GM19099 (cell line): ENCODE results near the gene MMS19.

Experiments
- POLR2A ChIP-seq: IDR thresholded peaks from 3 replicates; pipeline ENCODE4 v1.6.1; 2011; ENCODE audit warnings: low read depth; ENCODE audit not compliant: insufficient read length; ENCODE audit errors: extremely low read depth

Gene MMS19

GRCh38 chr10:97497572-97498075 lies 598 bp downstream of the MMS19 start:
- TF ChIP-seq POLR2A, result peak; percentile 66

DNA sequence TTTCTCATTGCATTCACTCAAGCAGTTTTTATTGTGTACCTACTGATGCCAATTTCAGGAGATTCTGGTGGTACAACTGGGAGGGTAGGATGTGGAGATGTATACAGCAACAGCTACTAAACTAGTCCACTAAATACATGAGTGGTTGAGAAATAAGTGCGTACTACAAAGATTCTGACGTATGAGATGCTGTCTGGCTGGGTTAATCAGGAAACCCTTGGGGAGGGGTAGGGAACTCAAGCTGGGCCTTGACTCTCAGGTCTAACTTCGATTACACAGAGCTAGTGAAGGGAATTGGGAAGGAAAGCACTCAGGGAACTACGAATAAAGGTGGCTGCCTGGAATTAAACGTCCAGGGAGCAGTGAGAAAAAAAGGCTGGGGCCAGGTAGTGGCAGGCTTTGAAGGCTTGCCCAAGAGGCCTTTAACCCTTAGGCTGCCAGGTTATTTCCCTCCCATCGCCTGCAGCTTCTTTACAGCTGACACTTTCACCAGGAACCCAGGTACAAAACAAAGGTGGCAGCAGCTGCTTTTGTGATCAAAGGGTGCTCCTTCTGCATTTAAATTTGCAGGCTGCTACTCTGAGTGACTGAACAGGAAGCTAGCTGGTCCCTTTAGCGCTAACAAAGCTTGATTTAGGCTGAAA lies 3.2 kb downstream of the MMS19 start:
- TF ChIP-seq POLR2A, result no peak

DNA sequence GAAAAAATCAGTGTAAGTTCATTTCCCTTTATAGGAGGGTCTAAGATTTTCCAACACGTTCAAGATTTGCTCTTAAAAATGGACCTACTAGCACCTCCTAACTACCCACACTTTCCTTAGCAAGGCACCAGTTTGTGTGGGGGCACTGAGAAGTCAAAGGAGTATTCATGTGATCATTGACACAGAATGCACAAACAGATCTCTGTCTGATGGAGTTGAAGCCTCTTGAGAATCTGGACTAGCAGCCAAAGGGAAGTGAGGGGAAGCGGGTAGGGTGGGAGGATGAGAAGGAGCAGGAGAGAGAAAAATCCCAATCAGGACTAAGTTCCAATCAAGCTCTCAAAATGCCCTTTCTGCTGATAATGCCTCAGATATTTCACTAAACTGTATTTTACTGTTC lies 4.1 kb downstream of the MMS19 start:
- TF ChIP-seq POLR2A, result no peak

GRCh38 chr10:97490592-97490991 lies 7.6 kb downstream of the MMS19 start:
- TF ChIP-seq POLR2A, result no peak

DNA sequence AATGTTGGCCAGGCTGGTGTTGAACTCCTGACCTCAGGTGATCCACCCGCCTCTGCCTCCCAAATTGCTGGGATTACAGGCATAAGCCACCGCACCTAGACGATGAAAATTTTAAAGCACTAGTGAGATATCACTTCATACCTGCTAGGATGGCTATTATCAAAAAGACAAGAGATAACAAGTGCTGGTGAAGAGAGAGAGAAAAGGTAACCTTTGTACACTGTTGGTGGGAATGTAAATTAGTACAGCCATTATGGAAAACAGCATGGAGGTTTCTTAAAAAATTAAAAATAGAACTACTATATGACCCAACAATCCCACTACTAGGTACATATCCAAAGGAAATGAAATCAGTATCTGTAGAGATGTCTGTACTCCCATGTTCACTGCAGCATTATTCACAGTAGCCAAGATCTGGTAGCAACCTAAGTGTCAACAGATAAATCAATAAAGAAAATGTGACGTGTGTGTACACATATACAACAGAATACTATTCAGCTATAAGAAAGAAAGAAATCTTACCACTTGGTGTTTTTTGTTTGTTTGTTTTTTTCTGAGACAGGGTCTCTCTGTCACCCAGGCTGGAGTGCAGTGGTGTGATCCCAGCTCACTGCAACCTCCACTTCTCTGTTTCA lies 12.5 kb downstream of the MMS19 start:
- no peak for TF ChIP-seq POLR2A

DNA sequence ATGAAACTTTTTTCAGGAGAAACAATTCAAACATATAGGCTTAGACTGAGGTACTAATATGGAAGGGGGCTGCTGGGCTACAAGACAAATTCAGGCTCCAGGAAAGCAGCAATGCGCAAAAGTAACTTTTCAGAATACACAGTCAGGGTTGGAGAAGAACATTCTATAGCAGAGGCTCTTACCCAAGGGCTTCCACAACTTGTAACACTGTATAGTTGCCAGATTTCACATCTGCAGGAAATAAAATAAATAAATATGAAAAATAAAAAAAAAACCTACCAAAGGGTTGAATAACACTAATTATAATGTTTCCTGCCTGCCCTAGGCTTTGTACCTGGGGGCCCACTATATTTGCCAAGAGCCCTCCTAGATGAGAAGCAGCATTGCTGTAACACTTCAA lies 14.3 kb downstream of the MMS19 start:
- no peak for TF ChIP-seq POLR2A

DNA sequence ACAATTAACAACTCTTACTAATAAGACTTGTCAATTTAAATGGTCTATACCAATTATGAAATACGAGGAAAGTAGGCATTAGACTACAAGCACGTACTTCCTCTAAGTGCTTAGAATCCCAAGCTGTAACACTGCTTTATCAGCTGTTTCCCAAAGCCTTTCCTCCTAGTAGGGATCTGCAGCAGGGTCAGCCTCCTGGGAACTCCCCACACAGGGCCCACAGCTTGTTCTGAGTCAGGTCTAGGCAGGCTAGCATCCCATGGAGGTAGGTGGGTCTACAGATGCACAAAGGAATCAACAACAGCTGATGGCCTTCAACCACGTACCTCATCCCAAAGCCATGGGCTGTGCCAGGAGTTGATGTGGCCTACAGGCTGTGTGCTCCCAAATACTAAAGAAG lies 14.7 kb downstream of the MMS19 start:
- TF ChIP-seq POLR2A, result no peak

DNA sequence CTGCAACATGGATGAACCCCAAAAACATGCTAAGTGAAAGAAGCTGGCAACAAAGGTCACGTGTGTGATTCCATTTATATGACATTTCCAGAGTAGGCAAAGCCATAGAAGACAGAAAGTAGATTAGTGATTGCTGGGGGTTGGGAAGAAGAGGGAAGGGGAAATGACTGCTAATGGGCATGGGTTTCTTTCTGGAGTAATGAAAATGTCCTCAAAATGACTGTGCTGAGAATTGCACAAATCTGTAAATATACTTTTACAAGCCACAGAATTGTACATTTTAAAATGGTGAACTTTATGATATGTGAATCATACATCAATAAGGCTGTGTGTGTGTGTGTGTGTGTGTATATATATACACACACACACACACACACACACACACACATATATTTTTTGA lies 15.8 kb downstream of the MMS19 start:
- no peak for TF ChIP-seq POLR2A

DNA sequence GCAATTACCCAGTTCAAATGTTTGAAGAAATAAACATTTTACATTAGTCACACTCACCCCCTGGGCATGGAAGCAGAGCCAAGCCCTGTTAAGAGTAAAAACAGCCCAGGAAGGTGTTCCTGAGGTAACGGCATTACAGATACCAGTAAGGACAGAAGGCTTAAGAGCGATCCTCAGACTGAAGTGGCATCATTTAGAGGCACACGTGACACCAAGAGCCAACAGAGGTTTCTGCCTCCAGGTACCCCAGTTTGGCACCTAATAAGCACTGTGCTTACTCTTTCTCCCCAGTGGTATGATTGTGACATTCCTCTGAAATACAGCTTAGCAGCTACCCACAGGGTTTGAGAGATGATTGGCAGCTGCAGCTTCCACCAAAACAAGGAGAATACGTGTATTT lies 17.2 kb downstream of the MMS19 start:
- no peak for TF ChIP-seq POLR2A

DNA sequence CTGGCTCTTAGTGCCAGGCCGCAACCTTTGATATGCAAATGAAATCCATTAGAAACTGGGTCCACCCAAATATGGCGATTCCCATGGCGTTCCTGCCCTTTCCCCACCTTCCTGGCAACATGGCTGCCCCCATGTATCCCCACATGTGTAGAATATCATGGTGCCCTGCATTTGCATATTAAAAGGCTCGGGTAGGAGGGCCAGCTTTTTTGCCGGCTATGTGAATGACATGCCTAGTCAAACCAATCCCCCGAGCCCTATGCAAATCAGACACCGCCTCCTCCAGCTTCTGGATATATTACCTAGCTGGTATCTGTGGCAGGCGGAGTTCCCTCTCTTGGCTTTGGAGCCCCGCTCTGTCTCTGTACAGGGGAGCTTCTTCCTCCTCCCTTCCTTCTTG lies 18.3 kb downstream of the MMS19 start:
- TF ChIP-seq POLR2A, result no peak

DNA sequence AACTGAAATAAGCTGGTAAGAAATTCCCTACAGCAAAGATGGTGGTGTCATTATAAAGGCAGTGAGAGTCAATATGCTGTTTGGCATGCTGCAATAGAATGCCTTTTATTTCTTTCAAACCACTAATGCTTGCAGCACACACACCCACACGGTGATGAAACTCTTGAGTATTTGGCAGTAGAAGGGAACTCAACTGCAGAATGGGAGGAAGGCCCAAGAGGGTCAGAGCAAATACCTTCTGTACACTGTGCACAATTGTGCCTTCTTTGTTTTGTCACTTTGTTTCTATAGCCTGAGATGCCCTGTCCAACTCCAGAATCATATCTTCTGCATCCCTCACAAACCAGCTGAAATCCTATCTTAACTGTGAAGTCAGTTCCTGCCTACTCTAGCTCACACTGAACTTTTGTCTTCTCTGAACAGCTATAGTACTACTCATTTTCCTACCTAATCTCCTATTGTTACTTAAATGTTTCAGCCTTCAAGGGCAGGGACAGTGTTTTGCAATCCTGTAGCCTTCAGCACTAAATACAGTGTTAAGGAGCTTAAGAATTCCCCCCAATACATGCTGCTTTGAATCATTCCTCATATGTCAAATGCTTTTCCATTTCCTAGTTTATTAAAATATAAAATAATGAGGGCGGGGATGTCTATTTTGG lies 22.2 kb downstream of the MMS19 start:
- no peak for TF ChIP-seq POLR2A

DNA sequence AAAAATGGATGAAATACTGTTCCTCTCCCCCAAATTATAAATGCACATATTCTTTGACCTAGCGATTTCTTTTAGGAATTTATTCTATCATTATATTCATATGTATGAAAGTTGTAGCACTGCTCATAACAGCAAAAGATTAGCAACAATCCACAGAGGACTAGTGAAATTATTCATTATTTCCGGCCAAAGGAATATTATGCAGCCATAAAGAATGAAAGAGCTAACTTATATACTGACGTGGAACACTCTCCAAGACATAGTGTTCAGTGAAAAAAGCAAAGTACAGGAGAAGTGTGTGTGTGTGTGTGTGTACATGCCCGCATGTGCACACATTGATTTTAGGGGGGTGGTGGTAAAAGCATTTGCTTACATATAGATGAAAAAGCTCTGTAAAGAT lies 23.3 kb downstream of the MMS19 start:
- no peak for TF ChIP-seq POLR2A

DNA sequence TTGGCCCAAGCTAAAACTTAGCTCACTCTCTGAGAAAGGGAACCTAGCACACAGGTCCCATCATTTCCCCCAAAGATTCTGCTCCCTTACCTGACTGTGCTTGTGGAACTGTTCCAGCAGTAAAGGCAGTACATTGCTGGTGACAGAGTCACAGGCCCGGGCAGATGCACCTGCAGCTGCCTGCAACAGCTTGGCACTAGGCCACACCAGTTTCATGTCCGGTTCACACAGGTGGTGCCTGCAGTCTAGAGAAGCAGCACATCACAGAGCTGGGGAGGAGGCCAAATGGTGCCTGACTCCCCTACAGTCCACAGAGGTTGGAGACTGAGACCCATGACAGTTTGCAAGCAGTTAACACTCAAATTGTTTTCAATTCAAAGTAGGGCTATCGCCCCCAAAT lies 30.1 kb downstream of the MMS19 start:
- no peak for TF ChIP-seq POLR2A

DNA sequence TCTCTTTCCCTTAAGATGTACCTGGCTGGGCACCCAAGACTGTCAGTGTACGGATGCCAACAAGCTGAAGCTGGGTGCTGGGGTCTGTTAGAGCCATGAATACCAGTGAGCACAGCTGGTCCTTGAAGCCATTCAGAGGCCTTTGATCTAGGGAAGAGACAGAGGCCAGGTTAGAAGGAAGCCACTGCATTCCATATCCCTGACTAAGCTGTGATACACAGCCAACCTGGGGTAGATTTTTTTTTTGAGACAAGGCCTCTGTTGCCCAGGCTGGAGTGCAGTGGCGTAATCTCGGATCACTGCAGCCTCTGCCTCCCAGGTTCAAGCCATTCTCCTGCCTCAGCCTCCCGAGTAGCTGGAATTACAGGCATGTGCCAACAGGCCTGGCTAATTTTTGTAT lies 31.5 kb downstream of the MMS19 start:
- TF ChIP-seq POLR2A, result no peak

GRCh38 chr10:97465982-97466381 lies 32.2 kb downstream of the MMS19 start:
- TF ChIP-seq POLR2A, result no peak

GRCh38 chr10:97464226-97464625 lies 34.0 kb downstream of the MMS19 start:
- no peak for TF ChIP-seq POLR2A
